ENCODE results near the gene TGM3.

TGM3 gene

GRCh38 chr20:2312876-2313275, 17.1 kb downstream of the TGM3 start:
- no peak for DNase-seq

DNA sequence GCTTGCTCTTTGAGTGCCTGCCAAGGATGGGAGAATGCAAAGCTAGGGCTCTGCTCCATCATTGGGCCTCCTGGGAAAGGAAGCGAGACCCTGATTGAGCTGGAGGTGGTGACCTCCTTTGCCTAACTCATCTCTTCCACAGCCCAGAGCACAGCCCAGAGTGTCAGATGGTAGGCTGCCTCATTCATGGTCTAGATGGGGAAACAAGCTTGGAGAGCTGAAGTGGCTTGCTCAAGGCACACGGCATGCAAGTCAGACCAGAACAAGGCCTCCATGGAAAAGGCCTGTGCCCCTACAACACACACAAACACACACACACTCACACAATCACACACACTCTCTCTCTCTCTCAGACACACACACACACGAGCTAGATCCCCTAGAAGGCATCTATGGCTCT, 17.5 kb downstream of the TGM3 start:
- no peak for DNase-seq

- no peak for DNase-seq
These were observed 19.1 kb downstream of the TGM3 start for GRCh38 chr20:2314759-2315439.

- no peak for DNase-seq
These were observed 19.6 kb downstream of the TGM3 start for GRCh38 chr20:2315440-2315778.

- no peak for DNase-seq
These were observed 21.2 kb downstream of the TGM3 start for GRCh38 chr20:2316847-2317495.

DNA sequence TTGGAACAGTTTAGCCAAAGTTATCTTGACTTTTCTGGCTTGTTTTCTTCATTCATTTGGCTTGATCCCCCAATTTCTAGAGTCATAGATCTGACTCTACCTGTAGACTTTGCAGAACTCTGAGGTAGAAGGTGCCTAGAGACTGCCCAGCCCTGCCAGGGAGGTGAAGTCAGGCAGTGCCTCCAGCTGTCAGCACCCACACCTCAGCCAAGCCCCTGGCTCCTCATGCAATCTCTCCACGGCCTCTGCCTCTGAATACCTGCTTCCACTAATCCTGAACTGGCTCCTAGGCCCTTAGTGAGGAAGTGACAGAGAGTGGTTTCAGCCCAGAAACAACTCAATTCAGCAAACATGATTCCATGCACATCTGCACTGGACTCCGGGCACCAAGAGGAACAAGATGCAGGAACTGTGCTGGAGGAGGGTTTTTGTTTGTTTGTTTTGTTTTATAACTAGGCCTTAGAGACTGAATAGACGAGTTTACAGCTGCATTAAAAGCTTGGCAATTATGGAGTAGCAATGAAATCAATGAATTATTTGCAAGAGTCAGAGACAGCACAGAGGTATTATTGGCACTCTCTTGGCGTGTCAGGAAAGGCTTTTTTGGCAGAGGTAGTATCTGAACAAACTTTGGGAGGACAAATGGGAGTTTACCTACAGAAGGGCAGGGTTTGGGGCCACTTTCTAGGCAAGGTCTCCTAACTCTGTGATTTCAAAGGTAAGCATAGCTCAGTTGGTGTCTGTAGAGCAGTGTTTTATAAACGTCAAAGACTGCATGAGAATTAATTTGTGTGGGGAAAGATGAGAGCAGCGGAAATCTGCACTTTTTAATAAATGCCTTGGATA, 25.2 kb downstream of the TGM3 start:
- no peak for DNase-seq

DNA sequence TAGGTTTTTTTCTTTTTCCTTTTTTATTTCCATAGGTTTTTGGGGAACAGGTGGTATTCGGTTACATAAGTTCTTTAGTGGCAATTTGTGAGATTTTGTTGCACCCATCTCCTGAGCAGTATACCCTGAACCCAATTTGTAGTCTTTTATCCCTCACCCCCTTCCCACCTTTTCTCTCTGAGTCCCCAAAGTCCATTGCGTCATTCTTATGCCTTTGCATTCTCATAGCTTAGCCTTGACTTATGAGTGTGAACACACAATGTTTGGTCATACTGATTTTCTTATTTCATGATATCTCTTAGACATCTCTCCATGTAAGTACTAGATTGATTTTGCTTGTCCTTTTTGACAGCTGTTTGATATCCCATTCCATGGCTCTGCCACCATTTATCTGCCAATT, 27.2 kb downstream of the TGM3 start:
- no peak for DNase-seq

DNA sequence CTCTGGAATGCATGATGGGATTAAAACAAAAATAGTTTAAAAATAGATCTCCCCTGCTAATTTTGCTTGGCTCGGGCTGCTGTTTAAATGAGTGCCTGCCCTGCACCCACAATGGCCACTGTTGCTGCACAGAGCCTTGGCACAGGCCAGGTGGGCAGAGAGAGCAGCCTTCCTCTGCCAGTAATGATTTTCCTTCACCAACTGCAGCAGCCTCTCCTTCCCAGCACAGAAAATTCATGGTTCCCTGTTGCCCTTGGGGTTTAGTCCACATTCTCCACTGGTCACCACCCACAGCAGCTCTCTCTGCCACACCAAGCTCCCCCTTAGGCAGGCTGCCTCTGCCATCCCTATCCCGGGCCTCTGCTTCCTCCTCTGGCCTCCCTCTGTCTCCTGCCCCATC, 30.2 kb downstream of the TGM3 start:
- no peak for DNase-seq

- DNase-seq, result no peak
These were observed 32.1 kb downstream of the TGM3 start for GRCh38 chr20:2327620-2328555.

GRCh38 chr20:2329286-2329685, 33.5 kb downstream of the TGM3 start:
- DNase-seq, result no peak

DNA sequence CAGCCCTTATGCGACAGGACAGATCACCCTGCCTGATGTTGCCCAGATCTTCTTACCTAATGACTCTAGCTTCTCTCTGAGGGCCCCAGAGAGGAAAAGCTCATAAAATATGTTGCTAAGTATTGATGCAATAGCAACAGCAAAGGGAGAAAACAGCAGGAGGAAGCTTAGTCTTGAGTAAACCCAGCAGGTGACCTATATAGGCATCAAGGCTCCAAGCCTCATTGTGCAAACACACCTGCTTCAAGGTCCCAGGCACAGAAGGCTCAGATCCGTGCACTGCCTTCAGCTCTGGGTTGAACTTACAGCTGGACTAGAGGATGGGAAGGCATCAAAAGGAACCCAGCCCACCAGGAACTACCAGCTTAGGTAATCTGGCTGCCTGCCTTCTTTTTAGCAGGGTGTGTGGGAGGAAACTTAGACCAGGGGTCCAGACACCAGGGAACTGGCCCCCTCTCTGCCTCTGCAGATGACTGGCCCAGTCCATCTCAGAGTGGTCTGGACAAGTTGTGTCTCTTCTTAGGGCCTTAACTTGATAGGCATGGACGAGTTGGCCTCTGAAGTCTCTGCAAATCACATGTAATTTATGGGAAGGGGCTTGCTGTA, 34.4 kb downstream of the TGM3 start:
- peak; percentile 25 for DNase-seq

GRCh38 chr20:2331106-2331505, 35.3 kb downstream of the TGM3 start:
- no peak for DNase-seq

DNA sequence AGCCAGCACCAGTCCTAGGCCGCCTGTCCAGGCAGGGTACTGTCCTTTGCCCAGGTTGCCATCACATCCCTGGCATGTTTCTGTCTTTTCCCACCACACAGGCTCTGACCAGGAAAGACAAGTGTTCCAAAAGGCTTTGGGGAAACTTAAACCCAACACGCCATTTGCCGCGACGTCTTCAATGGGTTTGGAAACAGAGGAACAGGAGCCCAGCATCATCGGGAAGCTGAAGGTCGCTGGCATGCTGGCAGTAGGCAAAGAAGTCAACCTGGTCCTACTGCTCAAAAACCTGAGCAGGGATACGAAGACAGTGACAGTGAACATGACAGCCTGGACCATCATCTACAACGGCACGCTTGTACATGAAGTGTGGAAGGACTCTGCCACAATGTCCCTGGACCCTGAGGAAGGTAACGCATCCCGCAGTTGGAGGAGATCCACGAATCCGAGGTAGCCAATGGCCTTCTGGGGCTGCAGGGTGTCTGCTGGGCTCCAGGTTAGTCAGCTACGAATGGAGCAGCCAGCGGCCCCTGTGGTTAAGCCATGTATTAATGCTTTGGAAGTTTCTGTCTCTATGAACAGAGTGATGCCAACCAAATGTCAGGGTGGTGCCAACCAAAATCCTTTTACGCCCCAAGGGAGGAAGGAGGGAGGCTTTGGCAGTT, 36.2 kb downstream of the TGM3 start:
- DNase-seq, result no peak

DNA sequence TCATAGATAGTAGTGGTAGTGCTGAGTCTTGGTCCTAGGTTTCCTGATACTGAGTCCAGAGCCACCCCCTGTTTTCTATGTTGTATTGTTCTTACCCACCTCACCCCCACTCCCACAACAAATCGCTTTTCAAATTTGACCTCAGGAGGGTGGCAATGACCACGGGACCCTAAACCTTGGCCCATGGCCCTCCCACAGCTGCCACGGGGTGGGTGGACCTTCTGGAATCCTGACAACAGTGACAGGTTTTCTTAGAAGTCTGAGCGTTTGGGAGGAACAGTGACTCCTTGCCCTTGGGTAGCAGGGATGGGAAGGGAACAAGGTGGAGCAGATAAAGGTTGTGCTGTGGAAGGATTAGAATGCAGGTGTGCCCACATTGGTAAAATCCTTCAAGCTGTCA, 36.9 kb downstream of the TGM3 start:
- DNase-seq, result no peak

DNA sequence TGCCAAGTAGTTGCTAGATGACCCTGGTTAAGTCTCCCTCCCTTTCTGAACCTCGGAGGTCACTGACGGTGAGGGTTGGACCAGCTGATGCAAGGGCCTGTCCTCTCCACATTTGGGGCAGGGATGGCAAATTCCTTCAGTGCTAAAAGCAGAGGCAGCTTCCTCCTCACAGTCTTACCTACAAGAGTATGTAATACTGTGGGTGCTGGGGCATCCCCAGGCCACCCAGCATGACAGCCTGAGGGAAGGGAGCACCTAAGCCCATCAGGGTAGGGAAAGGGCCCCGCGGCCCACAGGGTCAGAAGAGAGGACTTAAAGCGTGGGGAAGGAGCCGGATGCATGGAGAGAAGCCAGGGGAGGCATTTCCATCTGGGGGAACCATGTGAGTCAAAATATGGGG, 38.0 kb downstream of the TGM3 start:
- no peak for DNase-seq

- DNase-seq, result no peak
These were observed 39.5 kb downstream of the TGM3 start for GRCh38 chr20:2335096-2335870.

DNA sequence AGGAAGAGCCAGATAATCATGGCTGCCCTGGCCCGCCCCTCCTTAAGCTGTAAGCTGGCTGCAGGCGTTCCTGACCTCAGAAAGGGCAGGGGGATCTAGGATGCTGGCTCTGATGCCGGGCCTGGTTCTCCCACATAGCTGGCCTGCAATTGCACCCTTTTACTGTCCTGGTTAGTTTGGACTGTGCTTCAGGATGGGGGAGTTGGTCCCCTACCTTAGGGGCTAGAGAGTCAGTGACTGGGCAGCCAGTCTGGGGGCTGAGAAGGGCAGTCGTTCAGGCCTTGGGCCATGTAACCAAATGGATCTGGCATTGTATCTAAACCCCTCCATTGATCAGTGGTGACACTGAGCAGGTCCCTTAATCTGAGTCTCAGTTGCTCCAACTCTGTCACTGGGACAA, 40.7 kb downstream of the TGM3 start:
- no peak for DNase-seq

- no peak for DNase-seq
These were observed 41.3 kb downstream of the TGM3 start for GRCh38 chr20:2337142-2337541.

DNA sequence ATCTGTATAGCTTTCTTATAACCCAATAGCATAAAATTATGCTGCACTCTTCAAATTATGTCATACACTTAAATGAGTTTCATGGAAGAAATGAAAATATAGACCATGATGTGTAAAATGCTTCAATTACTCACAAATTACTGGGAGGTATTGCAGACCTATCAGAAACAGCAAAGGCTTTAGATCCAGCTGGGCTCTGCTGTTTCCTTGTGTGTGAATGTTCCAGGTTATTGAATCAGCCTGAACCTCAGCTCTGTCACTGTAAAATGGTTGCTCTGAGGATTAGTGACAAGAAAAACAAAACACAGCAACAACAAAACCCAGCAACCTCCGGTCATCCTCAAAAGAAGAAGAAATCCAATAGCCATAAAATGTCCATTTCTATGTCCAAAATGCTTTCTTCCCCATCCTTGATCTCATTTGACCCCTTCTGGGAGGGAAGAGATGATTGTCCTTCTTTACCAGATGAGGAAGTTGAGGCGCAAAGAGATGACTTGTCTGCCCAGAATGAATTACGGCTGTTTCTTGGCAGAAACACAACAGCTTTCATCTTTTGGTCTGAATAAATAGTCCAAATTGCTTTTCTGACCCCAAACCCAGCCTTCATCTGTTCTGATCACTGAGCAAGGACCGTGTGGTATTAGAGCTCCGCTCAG, 42.7 kb downstream of the TGM3 start:
- DNase-seq, result no peak

DNA sequence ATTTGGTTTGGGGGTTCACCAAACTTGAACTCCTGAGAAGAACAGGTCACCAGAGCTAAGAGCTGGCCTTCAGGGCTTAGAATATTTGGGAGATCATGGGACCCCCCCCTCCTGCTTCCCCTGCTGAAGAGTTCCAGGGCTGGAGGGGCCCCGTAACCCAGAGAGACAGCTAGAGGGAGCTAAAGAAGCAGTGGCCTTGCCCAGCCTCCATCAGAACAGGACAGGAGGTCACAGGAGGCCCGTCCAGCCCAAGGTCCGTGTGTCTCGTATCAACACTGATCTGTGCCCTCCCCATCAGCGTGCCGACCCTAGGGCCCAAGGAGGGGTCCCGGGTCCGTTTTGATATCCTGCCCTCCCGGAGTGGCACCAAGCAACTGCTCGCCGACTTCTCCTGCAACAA, 44.3 kb downstream of the TGM3 start:
- no peak for DNase-seq

GRCh38 chr20:2340823-2341222, 45.0 kb downstream of the TGM3 start:
- no peak for DNase-seq

All from NCI-H2171 (cell line).